HG02885 (cell line): ENCODE results near the gene C1QTNF4.

Experiments used
- ATAC-seq: cut with Tn5 transposase; IDR thresholded peaks from one replicate; pipeline ENCODE4 v1.9.1; 2021; ENCODE audit warnings: mild to moderate bottlenecking; ENCODE audit not compliant: unreplicated experiment, poor library complexity

The C1QTNF4 gene

GRCh38 chr11:47595029-47595428 is 818 bp upstream of the C1QTNF4 start:
- no peak for ATAC-seq

- no peak for ATAC-seq
These were observed 698 bp downstream of the C1QTNF4 start for GRCh38 chr11:47593492-47593933.

- no peak for ATAC-seq
These were observed 1.2 kb downstream of the C1QTNF4 start for GRCh38 chr11:47592970-47593369.

GRCh38 chr11:47592251-47592650 is 2.0 kb downstream of the C1QTNF4 start:
- no peak for ATAC-seq

- no peak for ATAC-seq
These were observed 2.4 kb downstream of the C1QTNF4 start for GRCh38 chr11:47591764-47592163.

GRCh38 chr11:47589977-47590861 is 4.0 kb downstream of the C1QTNF4 start:
- ATAC-seq, result no peak

GRCh38 chr11:47589584-47589976 is 4.6 kb downstream of the C1QTNF4 start:
- ATAC-seq, result no peak

GRCh38 chr11:47589118-47589517 is 5.1 kb downstream of the C1QTNF4 start:
- no peak for ATAC-seq

GRCh38 chr11:47587723-47588326 is 6.4 kb downstream of the C1QTNF4 start:
- no peak for ATAC-seq

- ATAC-seq, result no peak
These were observed 7.0 kb downstream of the C1QTNF4 start for GRCh38 chr11:47587039-47587716.

- ATAC-seq, result no peak
These were observed 7.9 kb downstream of the C1QTNF4 start, which contains the start of gene FAM180B for GRCh38 chr11:47586098-47586855. TSS of gene FAM180B (plus strand) at chr11:47586678. CDS start at chr11:47586769, 91 bp downstream.

GRCh38 chr11:47583844-47584243 is 10.4 kb downstream of the C1QTNF4 start:
- no peak for ATAC-seq

GRCh38 chr11:47578524-47579494 is 15.4 kb downstream of the C1QTNF4 start, which contains the start of the genes KBTBD4 and NDUFS3:
TSS of gene KBTBD4 (minus strand) at chr11:47578970. CDS start at chr11:47578951, 19 bp downstream.
TSS of gene NDUFS3 (plus strand) at chr11:47579074. CDS start at chr11:47579092, 18 bp downstream.
- peak; percentile 94 for ATAC-seq

GRCh38 chr11:47577460-47578041 is 16.7 kb downstream of the C1QTNF4 start:
- no peak for ATAC-seq

GRCh38 chr11:47573321-47573720 is 20.9 kb downstream of the C1QTNF4 start:
- no peak for ATAC-seq

- no peak for ATAC-seq
These were observed 21.4 kb downstream of the C1QTNF4 start for GRCh38 chr11:47572715-47573255.

GRCh38 chr11:47571895-47572294 is 22.3 kb downstream of the C1QTNF4 start:
- no peak for ATAC-seq

GRCh38 chr11:47571357-47571729 is 22.9 kb downstream of the C1QTNF4 start:
- ATAC-seq, result no peak
